Panc1 (cell line): ENCODE measurements around the gene SLC35A3. TPM values are rescaled to one million over a fixed set of nuclear protein-coding genes. Genes with fewer than 3 reads are reported as not detected.

Experiments used
- ATAC-seq: fragments of 200-7000 bp; cut with Tn5 transposase; 2 replicates; pipeline ENCODE4 v1.9.1; 2020; ENCODE audit warnings: mild to moderate bottlenecking, moderate library complexity
- BruUV-seq: library from RNA; stranded (reverse); fragments of 400-500 nt; replicated peaks from 2 replicates; lab custom pipeline; 2021; lab: Mats Ljungman, UMichigan
- CTCF ChIA-PET: fragments of 300-600 bp; sonication (Branson Sonifier 250); formaldehyde crosslinking; loops from one replicate; lab custom pipeline; 2022; ENCODE audit warnings: antibody characterized with exemption; lab: Charles Lee
- POLR2A ChIA-PET: fragments of 300-600 bp; sonication (Branson Sonifier 250); formaldehyde crosslinking; loops from one replicate; lab custom pipeline; 2022; ENCODE audit warnings: antibody characterized with exemption; lab: Charles Lee
- DNase-seq: peaks from one replicate; pipeline ENCODE4 v3.0.0-alpha.2; 2010; ENCODE audit warnings: low read depth, low spot score
- H3K27ac ChIP-seq: 2 replicates; pipeline ENCODE4 v1.5.1; 2011; ENCODE audit warnings: mild to moderate bottlenecking, low read length, inconsistent platforms
- H3K27me3 ChIP-seq: fragments of 200-500 bp; sonication (Bioruptor generic); 2 replicates; pipeline ENCODE4 v1.6.0; 2014; ENCODE audit warnings: low read length, inconsistent platforms; ENCODE audit not compliant: control insufficient read depth, insufficient read depth
- H3K36me3 ChIP-seq: fragments of 200-500 bp; sonication (Bioruptor generic); 2 replicates; pipeline ENCODE4 v1.5.1; 2014; ENCODE audit warnings: inconsistent platforms, mild to moderate bottlenecking, low read length, moderate library complexity; ENCODE audit not compliant: control insufficient read depth, insufficient read depth
- H3K4me1 ChIP-seq: 2 replicates; pipeline ENCODE4 v1.5.1; 2011; ENCODE audit warnings: inconsistent platforms, mild to moderate bottlenecking, low read length, moderate library complexity; ENCODE audit not compliant: control insufficient read depth, insufficient read depth
- H3K4me3 ChIP-seq, 2 experiments: 2 replicates each; pipeline ENCODE4 v1.5.1; 2011 to 2012; ENCODE audit warnings: low read depth in 2 of 2, low read length in 2 of 2, mild to moderate bottlenecking in 2 of 2, inconsistent platforms in 1 of 2, moderate library complexity in 1 of 2
- H3K9me3 ChIP-seq: fragments of 200-500 bp; sonication (Bioruptor generic); 2 replicates; pipeline ENCODE4 v1.5.1; 2014; ENCODE audit warnings: low read depth, mild to moderate bottlenecking, inconsistent platforms, low read length, moderate library complexity; ENCODE audit not compliant: control insufficient read depth, insufficient read depth
- CTCF ChIP-seq: fragments of 450-650 bp; IDR thresholded peaks from 2 replicates; pipeline ENCODE4 v1.5.1; 2017; ENCODE audit warnings: mild to moderate bottlenecking
- POLR2AphosphoS5 ChIP-seq: IDR thresholded peaks from 2 replicates; pipeline ENCODE4 v1.6.1; 2012; ENCODE audit warnings: mild to moderate bottlenecking, low read depth, low read length, moderate library complexity
- REST ChIP-seq, 2 experiments: IDR thresholded peaks; 2 replicates each; pipeline ENCODE4 v1.6.1; 2011 to 2012; ENCODE audit warnings: low read depth in 2 of 2, control low read depth in 1 of 2, low read length in 1 of 2, mild to moderate bottlenecking in 1 of 2, moderate library complexity in 1 of 2; ENCODE audit not compliant: insufficient read depth in 1 of 2
- SIN3A ChIP-seq: IDR thresholded peaks from 2 replicates; pipeline ENCODE4 v1.6.1; 2012; ENCODE audit warnings: low read depth, mild to moderate bottlenecking, low read length, moderate library complexity, borderline replicate concordance; ENCODE audit not compliant: insufficient read depth
- TCF7L2 ChIP-seq: IDR thresholded peaks from 2 replicates; pipeline ENCODE4 v1.6.1; 2011; ENCODE audit warnings: mild to moderate bottlenecking, low read depth, low read length, inconsistent platforms
- in situ Hi-C: cut with HindIII; loops from 2 replicates; pipeline ENCODE4 v1.10.0; 2016; ENCODE audit warnings: low sequenced_read_pairs, low pct_unique_long_range_greater_than_20kb
- intact Hi-C: fragments of 100-400 bp; cut with micrococcal nuclease; formaldehyde crosslinking; loops from one replicate; pipeline ENCODE4 v1.10.0; 2022; ENCODE audit not compliant: unreplicated experiment
- total RNA-seq: library from RNA; stranded (reverse); gene quantifications from one replicate; pipeline ENCODE4 v1.2.1, GENCODE V29; 2021; ENCODE audit not compliant: unreplicated experiment

Gene SLC35A3
- total RNA-seq, 1 experiment from 2014 or later = 15.9 TPM

- CTCF ChIA-PET = no interaction called here
- ATAC-seq = no peak
- BruUV-seq = no TSS peak
- peaks cover 2% of the 10 kb centered on the region; the same call in 1 of the 2 replicates for H3K36me3 ChIP-seq
- intact Hi-C loops = no loop called here
- H3K4me1 ChIP-seq = no peaks in the 10 kb centered on the region
- in situ Hi-C loops = no loop called here
- DNase-seq = no peak
- H3K4me3 ChIP-seq = no peak overlapping the region
- POLR2A ChIA-PET = no interaction called here
- no peak overlapping the region for H3K27ac ChIP-seq
- H3K27me3 ChIP-seq = no peaks in the 10 kb centered on the region
- TF ChIP-seq TCF7L2 (no peak), CTCF (no peak)
- no peaks in the 10 kb centered on the region for H3K9me3 ChIP-seq
These were observed 4.0 kb upstream of the SLC35A3 start for GRCh38 chr1:99965646-99966375.

GRCh38 chr1:99968214-99968613 lies 1.6 kb upstream of the SLC35A3 start:
- in situ Hi-C loops (no loop called here), intact Hi-C loops (no loop called here)
- no peak overlapping the region for H3K27ac ChIP-seq
- TF ChIP-seq TCF7L2 = no peak
- TF ChIP-seq POLR2AphosphoS5 = no peak
- TF ChIP-seq SIN3A = no peak
- no peak for TF ChIP-seq CTCF
- no peak for TF ChIP-seq REST (IDR thresholded peaks at IDR 0.05; ENCODE audit: insufficient read depth in 1 of 2, low read depth in 2 of 2, low read length in 1 of 2)
- no TSS peak for BruUV-seq
- no peaks in the 10 kb centered on the region for H3K9me3 ChIP-seq
- H3K4me3 ChIP-seq = no peak overlapping the region
- DNase-seq (no peak), ATAC-seq (no peak)
- H3K4me1 ChIP-seq = no peaks in the 10 kb centered on the region
- peaks cover 2% of the 10 kb centered on the region; the same call in 1 of the 2 replicates for H3K36me3 ChIP-seq
- no peaks in the 10 kb centered on the region for H3K27me3 ChIP-seq
- ChIA-PET POLR2A (no interaction called here), CTCF (no interaction called here)
